Activated CD8-positive, alpha-beta T cell treated with anti-CD3 and anti-CD28 coated beads, Interleukin-2, amount 10 ng/mL, durations not matched to agents 7 days and 5 days (primary cell): ENCODE data around the gene TBC1D22A. TPM values are rescaled to one million over a fixed set of nuclear protein-coding genes. Genes with fewer than 3 reads are reported as not detected.

Source experiments
- ATAC-seq: fragments of 150-1000 bp; cut with Tn5 transposase; one replicate; pipeline ENCODE4 v1.10.0; 2021; ENCODE audit warnings: moderate library complexity
- CTCF ChIA-PET: fragments of 350-600 bp; sonication (Branson Sonifier 250); formaldehyde crosslinking; loops from one replicate; lab custom pipeline; 2021; ENCODE audit warnings: antibody characterized with exemption; lab: Charles Lee
- POLR2A ChIA-PET: fragments of 350-600 bp; sonication (Branson Sonifier 250); formaldehyde crosslinking; loops from one replicate; lab custom pipeline; 2021; ENCODE audit warnings: antibody characterized with exemption; lab: Charles Lee
- DNase-seq: peaks from one replicate; pipeline ENCODE4 v3.0.0-alpha.2; 2020
- H3K27ac Mint-ChIP-seq: one replicate; pipeline ENCODE4 v1.8.0; 2021; ENCODE audit warnings: mild to moderate bottlenecking, mixed read lengths
- H3K27me3 Mint-ChIP-seq: one replicate; pipeline ENCODE4 v1.8.0; 2021; ENCODE audit warnings: low read depth, mixed read lengths
- H3K36me3 Mint-ChIP-seq: one replicate; pipeline ENCODE4 v1.8.0; 2021; ENCODE audit warnings: low read depth, mixed read lengths
- H3K4me1 Mint-ChIP-seq: one replicate; pipeline ENCODE4 v1.8.0; 2021; ENCODE audit warnings: low read depth, mixed read lengths
- H3K4me3 Mint-ChIP-seq: one replicate; pipeline ENCODE4 v1.8.0; 2021; ENCODE audit warnings: mild to moderate bottlenecking, mixed read lengths
- H3K9me3 Mint-ChIP-seq: one replicate; pipeline ENCODE4 v1.8.0; 2022; ENCODE audit warnings: mixed read lengths; ENCODE audit not compliant: insufficient read depth
- total RNA-seq, 2 experiments: library from RNA; stranded (reverse); gene quantifications; one replicate each; pipeline ENCODE4 v1.2.3, GENCODE V29; 2021

TBC1D22A gene
- total RNA-seq, 2 experiments from 2014 or later = 34.1 to 38.7 TPM

DNA sequence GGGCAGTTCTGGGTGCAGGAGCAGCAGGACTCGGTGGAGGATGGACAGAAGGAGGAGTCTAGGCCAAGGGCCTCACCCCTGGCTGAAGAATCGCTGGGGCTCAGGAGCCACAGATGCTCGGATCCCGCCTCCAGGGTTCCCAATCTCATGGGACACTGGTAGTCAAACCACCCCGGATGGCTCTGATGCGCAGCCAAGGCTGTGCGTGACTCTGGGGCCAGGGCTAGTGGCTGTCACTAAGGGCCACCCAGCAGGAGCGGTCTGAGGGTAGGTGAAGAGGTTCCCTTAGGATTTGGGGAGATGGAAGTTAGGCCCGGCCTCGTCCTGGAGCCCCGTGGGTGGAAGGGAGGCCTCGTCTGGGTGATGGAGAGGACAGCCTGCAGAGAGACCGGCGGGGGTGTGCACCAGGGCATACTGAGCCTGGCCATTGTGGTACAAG is 300.6 kb downstream of the TBC1D22A start:
- H3K27me3 Mint-ChIP-seq = no peaks in the 10 kb centered on the region
- peaks cover 3% of the 10 kb centered on the region for H3K36me3 Mint-ChIP-seq
- ChIA-PET POLR2A (no interaction called here), CTCF (no interaction called here)
- ATAC-seq (no peak), DNase-seq (no peak)
- peaks cover 7% of the 10 kb centered on the region for H3K4me1 Mint-ChIP-seq
- no peak overlapping the region for H3K4me3 Mint-ChIP-seq
- no peaks in the 10 kb centered on the region for H3K9me3 Mint-ChIP-seq
- no peak overlapping the region for H3K27ac Mint-ChIP-seq

DNA sequence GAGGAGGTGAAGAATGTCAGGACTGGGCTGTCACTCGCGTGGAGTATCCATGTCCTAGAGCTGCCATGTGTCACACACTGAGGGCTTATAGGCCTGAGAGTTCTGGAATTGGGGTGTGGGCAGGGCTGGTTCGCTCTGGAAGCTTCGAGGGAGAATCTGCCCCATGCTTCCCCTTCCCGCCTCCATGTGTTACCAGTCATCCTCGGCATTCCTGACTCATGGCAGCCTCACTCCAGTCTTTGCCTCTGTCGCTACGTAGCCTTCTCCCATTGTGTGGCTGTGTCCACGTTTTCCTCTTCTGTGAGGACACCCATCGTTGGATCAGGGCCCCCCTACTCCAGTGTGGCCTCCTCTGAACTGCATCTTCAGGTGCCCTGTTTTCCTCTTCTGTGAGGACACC is 301.2 kb downstream of the TBC1D22A start:
- POLR2A ChIA-PET = interaction anchor here (0.5 kb wide), 1 partner anchor 314 kb away, joined by 3 read pairs; no protein-coding TSS in a partner anchor
- Mint-ChIP-seq H3K4me1 (peaks cover 12% of the 10 kb centered on the region), H3K27me3 (no peaks in the 10 kb centered on the region), H3K4me3 (no peak overlapping the region), H3K27ac (no peak overlapping the region), H3K36me3 (peaks cover 3% of the 10 kb centered on the region), H3K9me3 (no peaks in the 10 kb centered on the region)
- CTCF ChIA-PET = no interaction called here
- DNase-seq (no peak), ATAC-seq (no peak)

DNA sequence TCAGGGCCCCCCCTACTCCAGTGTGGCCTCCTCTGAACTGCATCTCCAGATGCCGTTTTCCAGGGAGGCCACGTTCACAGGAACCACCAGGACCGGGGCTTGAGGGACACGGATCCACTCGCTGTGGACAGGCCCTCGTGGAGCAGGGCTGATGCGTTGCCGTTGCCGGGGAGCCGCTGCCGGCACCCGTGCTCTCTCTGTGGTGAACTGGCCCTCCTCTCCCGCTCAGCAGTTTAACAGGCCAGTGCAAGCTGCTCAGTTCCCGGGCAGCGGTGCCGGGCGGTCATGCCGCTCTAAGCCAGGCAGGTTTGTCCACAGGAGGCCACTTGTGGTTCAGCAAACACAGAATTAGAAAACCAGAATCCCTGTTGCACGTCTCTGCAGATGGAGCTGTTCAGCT is 301.6 kb downstream of the TBC1D22A start:
- no peak for DNase-seq
- ChIA-PET POLR2A (interaction anchor here (0.5 kb wide), 1 partner anchor 314 kb away, joined by 3 read pairs; no protein-coding TSS in a partner anchor), CTCF (no interaction called here)
- H3K4me3 Mint-ChIP-seq = no peak overlapping the region
- no peaks in the 10 kb centered on the region for H3K27me3 Mint-ChIP-seq
- H3K4me1 Mint-ChIP-seq = peaks cover 14% of the 10 kb centered on the region
- H3K9me3 Mint-ChIP-seq = no peaks in the 10 kb centered on the region
- no peak overlapping the region for H3K27ac Mint-ChIP-seq
- peaks cover 3% of the 10 kb centered on the region for H3K36me3 Mint-ChIP-seq
- no peak for ATAC-seq

DNA sequence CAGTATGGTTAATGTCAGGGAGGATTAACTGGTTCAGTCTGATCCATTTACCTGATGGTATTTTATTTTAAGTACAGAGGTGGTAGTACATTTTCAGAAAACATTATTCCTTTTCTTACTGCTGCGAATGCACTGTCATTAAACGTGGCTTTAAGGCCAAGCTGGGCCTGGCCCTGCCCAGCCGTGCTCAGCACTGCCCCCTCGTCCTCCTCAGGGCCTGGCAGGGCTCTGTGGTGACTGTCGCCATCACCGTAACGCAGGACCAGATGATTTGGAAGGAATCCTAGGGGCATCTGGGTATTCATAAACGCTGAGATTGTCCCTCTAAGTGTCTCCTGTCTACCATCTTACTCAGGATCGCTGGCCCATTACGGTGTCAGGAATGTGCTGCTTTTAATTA is 302.0 kb downstream of the TBC1D22A start:
- no peak overlapping the region for H3K27ac Mint-ChIP-seq
- POLR2A ChIA-PET = no interaction called here
- ATAC-seq = no peak
- CTCF ChIA-PET = no interaction called here
- no peak for DNase-seq
- H3K36me3 Mint-ChIP-seq = peaks cover 6% of the 10 kb centered on the region
- no peak overlapping the region for H3K4me3 Mint-ChIP-seq
- H3K9me3 Mint-ChIP-seq = no peaks in the 10 kb centered on the region
- H3K27me3 Mint-ChIP-seq = no peaks in the 10 kb centered on the region
- H3K4me1 Mint-ChIP-seq = peaks cover 17% of the 10 kb centered on the region

DNA sequence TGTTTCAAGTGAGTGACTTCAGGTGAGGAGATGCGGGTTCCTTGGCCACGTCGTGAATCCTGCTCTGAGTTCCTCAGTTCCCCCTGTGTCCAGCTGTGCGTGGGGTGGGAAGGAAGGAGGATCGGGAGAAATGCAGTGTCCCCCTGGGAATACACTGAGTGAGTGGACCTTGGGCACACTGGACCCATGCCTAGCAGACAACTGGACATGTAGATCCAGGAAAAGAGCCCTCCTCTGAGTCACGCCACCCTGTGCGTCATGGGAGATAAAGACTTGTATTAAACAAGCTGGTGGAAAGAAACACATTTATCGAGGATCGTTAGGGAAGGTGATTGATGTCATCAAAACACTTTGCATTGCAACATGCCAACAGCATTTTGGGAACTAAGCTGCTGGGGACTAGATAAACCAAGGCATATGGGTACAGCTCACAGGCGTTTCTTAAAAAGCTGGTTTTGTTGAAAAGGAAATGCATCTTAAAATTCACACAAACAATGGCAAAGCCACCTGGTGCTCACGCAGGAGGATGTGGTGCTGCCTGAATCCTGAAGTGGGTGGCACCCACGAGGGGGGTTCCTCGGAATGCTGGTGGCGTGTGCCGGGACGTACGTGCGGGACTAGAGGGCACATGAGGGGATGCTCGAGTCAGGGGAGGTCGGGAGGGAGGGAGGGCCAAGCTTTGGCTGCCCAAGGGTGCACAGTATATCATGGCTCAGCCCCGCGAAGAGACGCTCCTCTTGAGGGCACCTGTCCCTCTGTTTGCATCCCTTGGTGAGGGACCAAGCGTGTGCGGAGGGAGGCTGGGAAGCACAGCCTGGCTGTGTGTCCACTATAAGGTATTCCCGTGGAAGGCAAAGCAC is 303.5 kb downstream of the TBC1D22A start:
- H3K9me3 Mint-ChIP-seq = no peaks in the 10 kb centered on the region
- ChIA-PET POLR2A (no interaction called here), CTCF (no interaction called here)
- no peak for ATAC-seq
- no peaks in the 10 kb centered on the region for H3K27me3 Mint-ChIP-seq
- H3K36me3 Mint-ChIP-seq = peaks cover 6% of the 10 kb centered on the region
- no peak for DNase-seq
- no peak overlapping the region for H3K4me3 Mint-ChIP-seq
- H3K27ac Mint-ChIP-seq = peak overlapping the region; percentile 13
- peaks cover 17% of the 10 kb centered on the region for H3K4me1 Mint-ChIP-seq

DNA sequence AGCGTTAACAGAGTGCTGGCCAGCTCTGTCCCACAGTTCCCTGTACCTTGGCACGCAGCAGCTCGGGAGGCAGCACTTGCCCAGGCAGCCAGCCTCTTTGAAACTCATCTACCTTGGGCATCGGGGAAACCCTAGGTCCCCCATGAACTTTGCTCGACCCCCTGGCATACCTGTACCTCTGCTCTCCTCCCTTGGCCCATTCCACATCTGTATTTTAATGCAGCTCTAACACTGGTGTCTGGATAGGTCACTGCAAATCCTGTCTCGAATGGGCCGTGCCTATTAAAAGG is 304.1 kb downstream of the TBC1D22A start:
- DNase-seq = no peak
- H3K27ac Mint-ChIP-seq = no peak overlapping the region
- H3K27me3 Mint-ChIP-seq = no peaks in the 10 kb centered on the region
- ChIA-PET POLR2A (no interaction called here), CTCF (no interaction called here)
- H3K4me1 Mint-ChIP-seq = peaks cover 17% of the 10 kb centered on the region
- peaks cover 3% of the 10 kb centered on the region for H3K36me3 Mint-ChIP-seq
- H3K9me3 Mint-ChIP-seq = no peaks in the 10 kb centered on the region
- no peak for ATAC-seq
- no peak overlapping the region for H3K4me3 Mint-ChIP-seq

DNA sequence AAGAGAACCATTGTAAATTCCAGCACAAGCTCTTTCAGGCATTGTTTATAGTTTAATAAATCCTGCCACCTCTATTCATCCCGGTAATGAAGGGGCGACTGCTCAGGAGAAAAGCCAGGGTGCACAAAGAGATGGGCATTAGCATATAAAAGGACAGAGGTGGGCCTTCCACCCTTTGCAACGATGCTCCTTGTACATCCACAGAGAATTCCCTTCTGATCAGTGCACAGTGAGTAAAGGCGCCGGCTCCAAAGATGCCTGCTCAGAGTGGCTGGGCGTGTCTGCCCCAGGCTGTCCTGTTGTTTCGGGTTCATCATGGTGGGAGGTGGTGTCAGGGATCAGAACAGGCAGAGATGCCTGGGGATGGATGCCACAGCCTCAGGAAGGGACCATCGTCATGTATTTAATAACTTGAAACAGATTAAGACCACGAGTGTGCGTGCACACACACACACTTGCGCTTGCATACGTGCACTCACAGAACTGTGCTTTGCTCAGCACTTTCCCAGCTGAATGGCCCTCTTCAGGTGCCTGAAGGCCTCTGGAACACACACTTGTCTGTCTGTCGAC is 305.0 kb downstream of the TBC1D22A start:
- ChIA-PET POLR2A (no interaction called here), CTCF (no interaction called here)
- no peaks in the 10 kb centered on the region for H3K9me3 Mint-ChIP-seq
- H3K4me3 Mint-ChIP-seq = no peak overlapping the region
- no peak overlapping the region for H3K27ac Mint-ChIP-seq
- H3K27me3 Mint-ChIP-seq = no peaks in the 10 kb centered on the region
- no peak for DNase-seq
- peaks cover 17% of the 10 kb centered on the region for H3K4me1 Mint-ChIP-seq
- no peak for ATAC-seq
- peaks cover 3% of the 10 kb centered on the region for H3K36me3 Mint-ChIP-seq

DNA sequence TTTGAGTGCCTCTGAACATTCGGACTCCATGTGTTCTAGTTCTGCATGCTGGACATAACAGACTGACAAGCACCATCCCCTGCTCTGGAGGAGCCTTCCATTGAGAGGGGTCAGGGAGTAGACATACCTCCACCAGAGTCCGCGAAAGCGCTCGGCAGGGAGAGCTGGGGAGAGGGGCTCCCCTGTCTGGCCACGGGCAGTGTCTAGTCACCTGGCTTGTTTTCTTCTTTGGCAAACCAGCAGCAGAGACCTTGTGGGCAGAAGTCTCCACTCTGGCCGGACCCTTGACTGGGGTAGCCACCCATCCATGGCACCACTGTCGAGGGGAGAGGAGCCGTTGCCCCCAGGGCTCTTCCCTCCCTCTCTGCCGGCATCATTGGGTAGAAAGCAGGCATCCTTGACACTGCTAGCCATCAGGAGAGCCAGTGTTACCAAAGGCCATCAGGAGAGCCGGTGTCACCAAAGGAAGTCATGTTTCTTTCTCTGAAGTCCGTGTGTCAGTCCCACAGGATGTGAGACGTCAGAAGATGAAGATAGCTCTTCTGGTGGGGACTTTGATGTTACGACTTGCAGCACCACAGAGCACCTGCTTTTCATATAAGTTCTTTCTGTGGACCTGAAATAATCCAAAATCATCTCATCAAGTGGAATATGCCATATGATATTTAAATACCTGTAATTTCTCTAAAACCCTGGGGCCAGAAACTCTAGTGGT is 305.6 kb downstream of the TBC1D22A start:
- ATAC-seq = peak; percentile 49
- no peak overlapping the region for H3K4me3 Mint-ChIP-seq
- peak overlapping the region; percentile 76 for H3K27ac Mint-ChIP-seq
- H3K4me1 Mint-ChIP-seq = peaks cover 17% of the 10 kb centered on the region
- DNase-seq = peak; percentile 37
- H3K9me3 Mint-ChIP-seq = peaks cover 5% of the 10 kb centered on the region
- no peaks in the 10 kb centered on the region for H3K27me3 Mint-ChIP-seq
- peaks cover 8% of the 10 kb centered on the region for H3K36me3 Mint-ChIP-seq
- ChIA-PET CTCF (no interaction called here), POLR2A (no interaction called here)

DNA sequence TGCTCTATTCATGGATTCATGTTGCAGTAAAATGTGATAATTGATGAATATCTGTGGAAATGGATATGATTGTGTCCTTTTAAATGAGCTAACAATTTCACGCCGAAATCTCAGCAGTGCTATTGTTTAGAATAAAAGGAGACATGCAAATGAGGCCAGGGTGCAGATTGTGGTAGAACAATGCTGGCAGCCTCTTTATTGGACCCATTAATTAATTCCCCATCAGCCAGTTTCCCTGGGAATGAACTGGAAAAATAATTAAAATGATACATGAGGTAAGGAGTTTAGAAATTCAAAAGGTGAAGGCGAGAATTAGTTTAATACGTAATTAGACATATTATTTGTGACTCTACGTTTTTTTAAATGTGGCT is 306.2 kb downstream of the TBC1D22A start:
- Mint-ChIP-seq H3K36me3 (peaks cover 8% of the 10 kb centered on the region), H3K9me3 (peaks cover 10% of the 10 kb centered on the region), H3K4me3 (no peak overlapping the region), H3K27ac (no peak overlapping the region), H3K4me1 (peaks cover 17% of the 10 kb centered on the region), H3K27me3 (no peaks in the 10 kb centered on the region)
- ChIA-PET POLR2A (no interaction called here), CTCF (no interaction called here)
- DNase-seq (no peak), ATAC-seq (no peak)

DNA sequence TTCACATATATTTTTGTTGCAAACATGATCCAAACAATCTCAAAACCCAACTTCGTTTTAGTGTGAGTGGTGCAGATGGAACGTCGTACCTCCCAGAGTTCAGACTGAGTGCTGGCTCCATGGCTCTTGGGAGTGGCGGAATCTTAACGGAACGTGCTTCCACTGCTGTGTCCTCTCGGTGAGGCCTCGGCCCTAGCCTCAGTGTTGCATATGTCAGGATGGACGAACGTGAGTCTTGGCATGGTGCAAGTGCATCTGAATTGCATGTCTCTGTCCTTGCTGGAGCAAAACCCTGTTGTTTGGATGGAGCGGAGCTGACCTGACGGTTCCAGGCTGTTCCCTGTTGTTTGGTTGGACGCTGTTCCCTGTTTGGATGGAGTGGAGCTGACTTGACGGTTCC is 306.8 kb downstream of the TBC1D22A start:
- ATAC-seq = no peak
- Mint-ChIP-seq H3K4me1 (peaks cover 17% of the 10 kb centered on the region), H3K27me3 (no peaks in the 10 kb centered on the region), H3K9me3 (peaks cover 11% of the 10 kb centered on the region), H3K36me3 (peaks cover 15% of the 10 kb centered on the region), H3K4me3 (no peak overlapping the region), H3K27ac (no peak overlapping the region)
- POLR2A ChIA-PET = no interaction called here
- CTCF ChIA-PET = no interaction called here
- no peak for DNase-seq

DNA sequence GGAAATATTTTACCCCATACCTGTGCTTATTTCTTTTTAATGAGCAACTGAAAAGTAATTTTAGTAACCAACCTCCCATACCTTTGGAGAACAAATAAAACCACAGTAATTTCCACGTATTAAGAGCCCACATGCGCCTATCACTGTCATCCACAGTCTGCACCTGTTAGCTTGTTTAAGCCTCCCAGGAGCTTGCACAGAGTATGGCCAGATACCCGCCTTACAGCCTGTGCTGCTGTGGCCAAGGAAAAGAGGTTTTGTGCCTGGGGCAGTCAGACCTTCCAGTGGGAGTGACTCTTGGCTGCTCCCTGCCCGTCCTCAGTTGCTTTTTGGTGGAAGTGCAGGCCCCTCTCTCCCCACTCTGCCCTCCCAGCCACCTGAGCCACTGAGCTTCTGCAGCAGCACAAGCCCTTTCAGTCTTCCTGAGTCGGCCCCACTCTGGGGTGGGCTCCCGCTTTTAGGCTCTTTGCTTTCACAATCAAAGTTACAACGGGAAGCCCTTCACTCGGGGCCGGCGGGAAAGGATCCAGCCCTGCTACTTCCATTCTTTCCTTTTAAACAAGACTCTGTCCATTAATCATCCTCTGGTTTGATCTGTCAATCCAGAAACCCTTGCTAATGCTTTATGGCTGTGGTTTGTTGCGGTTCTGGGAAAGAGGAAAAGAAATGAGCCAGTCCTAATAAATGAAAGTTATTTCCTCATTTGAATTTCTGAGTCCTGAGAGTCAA is 308.8 kb downstream of the TBC1D22A start:
- H3K4me1 Mint-ChIP-seq = peaks cover 17% of the 10 kb centered on the region
- POLR2A ChIA-PET = no interaction called here
- no peak overlapping the region for H3K4me3 Mint-ChIP-seq
- H3K27me3 Mint-ChIP-seq = no peaks in the 10 kb centered on the region
- ATAC-seq (no peak), DNase-seq (no peak)
- H3K9me3 Mint-ChIP-seq = peaks cover 11% of the 10 kb centered on the region
- CTCF ChIA-PET = no interaction called here
- peaks cover 24% of the 10 kb centered on the region for H3K36me3 Mint-ChIP-seq
- no peak overlapping the region for H3K27ac Mint-ChIP-seq
